Hematopoietic multipotent progenitor cell treated with erythropoietin and hydrocortisone succinate and interleukin-3 and kit ligand, for 4 days (in vitro differentiated cells): ENCODE data around the gene PIN1.
A peak's percentile ranks its signal among the peaks of the same experiment; 100 is the strongest.
"Not testable (repeated sequence)": the region's sequence is repeated elsewhere in the genome, so short reads cannot be mapped to it uniquely, and the experiment has no call there.

Experiments
- DNase-seq: peaks from one replicate; pipeline ENCODE4 v3.0.0-alpha.2; 2015

PIN1 gene

GRCh38 chr19:9834726-9835506, at the start of gene PIN1:
Gene PIN1, plus strand, starts transcription at chr19:9835318. Its CDS starts 27 bp downstream, at chr19:9835345.
- DNase-seq = peak; percentile 99

- DNase-seq = peak; percentile 98
Measured at GRCh38 chr19:9785367-9786331, 49.5 kb upstream of the PIN1 start.

- DNase-seq = no peak
Measured at GRCh38 chr19:9786342-9786741, 48.8 kb upstream of the PIN1 start.

GRCh38 chr19:9786819-9787218, 48.3 kb upstream of the PIN1 start:
- no peak for DNase-seq

GRCh38 chr19:9788604-9789003, 46.5 kb upstream of the PIN1 start:
- DNase-seq = not testable (repeated sequence)

- no peak for DNase-seq
Measured at GRCh38 chr19:9789066-9789465, 46.1 kb upstream of the PIN1 start.

GRCh38 chr19:9789579-9789978, 45.5 kb upstream of the PIN1 start:
- DNase-seq = not testable (repeated sequence)

GRCh38 chr19:9791073-9791367, 44.1 kb upstream of the PIN1 start:
- not testable (repeated sequence) for DNase-seq

- DNase-seq = peak; percentile 98
Measured at GRCh38 chr19:9791552-9792205, 43.4 kb upstream of the PIN1 start.

- peak; percentile 97 for DNase-seq
Measured at GRCh38 chr19:9792206-9793070, 42.7 kb upstream of the PIN1 start.

- DNase-seq = peak; percentile 87
Measured at GRCh38 chr19:9793071-9793591, 42.0 kb upstream of the PIN1 start.

GRCh38 chr19:9796113-9796773, 38.9 kb upstream of the PIN1 start:
- peak; percentile 96 for DNase-seq

- DNase-seq = no peak
Measured at GRCh38 chr19:9797871-9798270, 37.2 kb upstream of the PIN1 start.

- peak; percentile 46 for DNase-seq
Measured at GRCh38 chr19:9799162-9799561, 36.0 kb upstream of the PIN1 start.

- DNase-seq = no peak
Measured at GRCh38 chr19:9801976-9802375, 33.1 kb upstream of the PIN1 start.

GRCh38 chr19:9806803-9807202, 28.3 kb upstream of the PIN1 start:
- no peak for DNase-seq

GRCh38 chr19:9808855-9809824, 26.0 kb upstream of the PIN1 start:
- no peak for DNase-seq

GRCh38 chr19:9811139-9811538, 24.0 kb upstream of the PIN1 start:
- DNase-seq = no peak

- DNase-seq = no peak
Measured at GRCh38 chr19:9818175-9818733, 16.9 kb upstream of the PIN1 start.
